DOHH2 (cell line): ENCODE results near the gene TOB2.

Source experiments
- CTCF ChIP-seq: fragments of 200-600 bp; sonication (generic); IDR thresholded peaks from one replicate; pipeline ENCODE4 v1.5.1; 2014; ENCODE audit warnings: antibody characterized with exemption, mild to moderate bottlenecking, low read depth, low read length; ENCODE audit not compliant: poor library complexity, severe bottlenecking
- EZH2phosphoT487 ChIP-seq: fragments of 200-600 bp; sonication (generic); IDR thresholded peaks from 2 replicates; pipeline ENCODE4 v1.6.1; 2017; ENCODE audit warnings: borderline replicate concordance, mild to moderate bottlenecking, antibody characterized with exemption, low read length, moderate library complexity, mixed read lengths

- TF ChIP-seq CTCF (no peak), EZH2phosphoT487 (no peak)
Observed at GRCh38 chr22:41398921-41399320, 47.7 kb downstream of the TOB2 start.
